GM19468 (cell line): Measurements from ENCODE around the gene EVI2A.
"Not testable (repeated sequence)": the region's sequence is repeated elsewhere in the genome, so short reads cannot be mapped to it uniquely, and the experiment has no call there.

Experiments used
- ATAC-seq: cut with Tn5 transposase; IDR thresholded peaks from one replicate; pipeline ENCODE4 v1.9.1; 2021; ENCODE audit warnings: mild to moderate bottlenecking, moderate library complexity, moderate number of reproducible peaks; ENCODE audit not compliant: unreplicated experiment; ENCODE audit errors: extremely low read depth

EVI2A gene

GRCh38 chr17:31313982-31314781, 7.2 kb downstream of the EVI2A start, which contains the start of gene EVI2B:
Gene EVI2B, minus strand, starts transcription at chr17:31314054. Its CDS starts 8,445 bp downstream, at chr17:31305609.
- ATAC-seq: no peak

DNA sequence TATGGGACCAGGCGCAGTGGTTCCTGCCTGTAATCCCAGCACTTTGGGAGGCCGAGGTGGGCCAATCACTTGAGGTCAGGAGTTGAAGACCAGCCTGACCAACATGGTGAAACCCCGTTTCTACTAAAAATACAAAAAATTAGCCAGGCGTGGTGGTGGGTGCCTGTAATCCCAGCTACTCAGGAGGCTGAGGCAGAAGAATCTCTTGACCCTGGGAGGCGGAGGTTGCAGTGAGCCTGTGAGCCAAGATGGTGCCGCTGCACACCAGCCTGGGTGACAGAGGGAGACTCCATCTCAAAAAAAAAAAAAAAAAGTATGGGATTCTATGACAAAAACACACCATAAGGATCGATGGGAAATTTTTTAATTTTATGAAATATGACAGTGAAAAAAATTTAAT, 9.2 kb downstream of the EVI2A start:
- ATAC-seq: not testable (repeated sequence)

- no peak for ATAC-seq
Measured at GRCh38 chr17:31311526-31311925, 9.9 kb downstream of the EVI2A start.

GRCh38 chr17:31310886-31311285, 10.5 kb downstream of the EVI2A start:
- no peak for ATAC-seq

DNA sequence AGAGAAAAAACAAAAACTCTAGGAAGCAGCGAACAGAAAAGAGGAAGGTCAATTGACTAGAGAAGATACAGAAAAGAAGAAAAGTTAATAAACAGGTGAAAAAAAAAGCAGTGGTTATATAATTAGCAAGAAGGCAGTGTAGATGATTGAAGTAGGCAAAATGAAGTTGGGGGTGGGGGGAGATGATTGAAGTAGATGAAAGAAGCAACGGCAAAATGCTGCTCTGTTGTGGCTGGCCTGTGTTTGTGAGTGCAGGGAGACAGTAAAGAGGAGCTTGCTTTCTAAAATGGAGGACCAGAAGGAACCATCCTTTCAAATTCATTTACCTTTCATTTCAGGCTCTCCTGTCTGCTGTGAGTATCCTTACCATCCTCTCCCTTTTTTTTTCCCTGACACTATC, 11.2 kb downstream of the EVI2A start:
- no peak for ATAC-seq

- ATAC-seq: no peak
Measured at GRCh38 chr17:31309556-31309955, 11.9 kb downstream of the EVI2A start.

DNA sequence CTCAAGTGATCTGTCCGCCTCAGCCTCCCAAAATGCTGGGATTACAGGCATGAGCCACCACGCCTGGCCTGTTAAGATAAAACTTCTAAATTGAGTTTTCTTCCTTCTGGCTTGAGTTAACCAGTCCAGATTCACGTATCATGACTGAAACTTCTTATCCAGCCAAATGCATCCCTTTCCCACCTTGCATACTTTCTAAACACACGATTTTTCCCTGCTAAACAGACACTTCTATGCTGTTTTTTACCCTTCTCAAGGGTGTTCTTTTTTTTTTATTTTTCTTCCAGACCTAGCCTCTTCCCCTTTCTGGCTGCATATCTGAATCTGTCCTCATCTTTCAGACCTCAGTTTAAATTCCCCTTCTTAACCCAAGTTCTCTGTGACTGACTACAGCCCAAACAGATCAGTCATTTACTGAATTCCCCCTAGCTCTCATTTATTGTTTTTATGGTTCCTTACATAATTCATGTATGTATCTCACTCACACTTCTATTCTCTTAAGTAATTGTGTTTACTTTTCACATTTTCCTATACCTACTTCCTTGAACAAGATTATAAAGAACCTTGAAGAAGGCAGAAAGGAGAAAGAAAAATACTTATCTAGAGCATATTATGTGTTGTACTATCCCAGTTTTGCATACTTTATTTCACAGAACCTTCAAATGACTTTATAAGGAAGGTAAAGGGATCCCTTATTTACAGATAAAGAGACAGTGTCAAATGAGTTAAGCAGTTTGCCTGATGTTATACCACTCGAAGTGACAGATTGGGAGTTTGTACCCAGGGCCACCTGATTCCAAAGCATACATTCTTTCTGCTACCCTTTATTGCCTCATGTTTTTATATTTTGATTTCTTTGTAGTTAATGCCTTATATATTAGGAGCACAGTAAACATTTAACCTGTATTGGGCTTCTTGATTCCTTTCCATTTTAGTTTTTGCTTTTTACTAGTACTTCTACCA, 12.8 kb downstream of the EVI2A start:
- ATAC-seq: no peak

DNA sequence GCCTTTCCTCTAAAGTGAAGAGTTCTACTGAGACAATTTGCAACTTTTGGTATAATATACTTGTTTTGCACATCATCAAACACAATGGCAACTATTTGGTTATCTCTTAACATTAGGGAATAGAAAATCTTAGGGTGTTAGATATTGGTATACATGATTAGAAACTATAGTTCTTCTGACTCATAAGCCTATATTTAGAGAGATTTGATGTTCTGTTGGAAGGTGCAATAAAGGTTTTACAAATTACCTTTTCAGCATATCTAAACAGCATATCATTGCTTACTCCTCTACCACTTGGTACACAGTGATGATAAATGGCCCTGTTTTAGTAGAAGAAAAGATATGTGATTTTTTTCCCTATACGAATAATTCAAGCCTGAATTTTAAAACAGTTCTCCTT, 13.8 kb downstream of the EVI2A start:
- no peak for ATAC-seq

GRCh38 chr17:31299624-31300023, 21.8 kb downstream of the EVI2A start:
- no peak for ATAC-seq

DNA sequence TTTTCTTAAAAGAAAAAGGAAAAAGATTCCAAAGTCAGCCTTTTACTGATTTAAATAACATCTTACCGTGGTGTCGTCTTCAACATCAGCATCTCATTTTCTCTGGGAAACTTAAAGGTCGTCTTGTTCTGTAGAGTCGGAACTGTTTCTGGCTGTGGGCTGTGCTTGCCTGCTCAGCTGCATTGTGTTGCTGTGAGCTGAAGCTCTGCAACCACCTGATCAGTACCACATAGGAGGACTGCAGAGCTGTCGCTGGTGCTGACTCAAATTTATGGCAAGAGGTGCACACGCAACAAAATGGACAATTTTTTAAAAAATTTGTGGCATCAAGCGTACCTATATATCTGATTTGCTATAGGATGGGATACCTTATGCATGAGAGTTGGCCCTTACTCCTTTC, 24.3 kb downstream of the EVI2A start, which contains the start of gene OMG:
Gene OMG (minus strand): TSS at position 150 of the 400 bp plus-strand sequence. CDS start 908 bp downstream, outside the sequence.
- no peak for ATAC-seq

DNA sequence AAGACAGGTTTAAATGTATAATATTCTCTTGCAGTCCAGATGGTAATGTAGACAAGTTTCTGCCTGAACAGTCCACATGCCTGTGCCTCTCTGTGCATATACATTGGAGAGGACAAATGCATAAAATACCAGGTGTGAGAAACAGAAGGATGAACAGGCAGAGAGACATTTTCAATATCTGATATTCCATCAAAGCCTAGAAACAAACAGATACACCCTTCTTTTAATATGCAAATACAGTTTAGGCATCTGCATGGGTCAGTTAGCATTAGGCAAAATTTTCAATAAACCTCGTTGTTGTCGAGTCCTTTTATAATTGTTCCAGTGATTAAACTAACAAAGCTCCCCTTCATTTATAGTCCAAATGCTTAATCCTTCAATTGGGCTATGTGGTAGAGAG, 25.3 kb downstream of the EVI2A start:
- ATAC-seq: no peak

DNA sequence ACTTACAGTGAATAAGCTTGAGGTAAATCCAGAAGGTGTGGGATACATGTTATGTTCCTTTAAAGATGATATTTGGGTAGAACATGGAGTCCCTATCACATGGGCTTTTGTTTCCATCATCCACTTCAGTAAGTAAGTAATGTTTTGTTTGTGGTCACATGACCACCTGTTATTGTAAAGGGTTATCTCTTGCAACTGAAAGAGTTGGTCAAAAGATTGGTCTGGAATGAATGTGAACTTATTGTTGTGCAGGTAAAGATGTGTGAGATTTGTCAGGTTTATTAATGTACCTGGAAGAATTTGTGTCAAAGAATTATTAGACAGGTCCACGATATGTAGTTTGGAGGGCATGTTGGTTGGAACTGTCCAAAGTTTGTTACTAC, 25.9 kb downstream of the EVI2A start:
- ATAC-seq: no peak

DNA sequence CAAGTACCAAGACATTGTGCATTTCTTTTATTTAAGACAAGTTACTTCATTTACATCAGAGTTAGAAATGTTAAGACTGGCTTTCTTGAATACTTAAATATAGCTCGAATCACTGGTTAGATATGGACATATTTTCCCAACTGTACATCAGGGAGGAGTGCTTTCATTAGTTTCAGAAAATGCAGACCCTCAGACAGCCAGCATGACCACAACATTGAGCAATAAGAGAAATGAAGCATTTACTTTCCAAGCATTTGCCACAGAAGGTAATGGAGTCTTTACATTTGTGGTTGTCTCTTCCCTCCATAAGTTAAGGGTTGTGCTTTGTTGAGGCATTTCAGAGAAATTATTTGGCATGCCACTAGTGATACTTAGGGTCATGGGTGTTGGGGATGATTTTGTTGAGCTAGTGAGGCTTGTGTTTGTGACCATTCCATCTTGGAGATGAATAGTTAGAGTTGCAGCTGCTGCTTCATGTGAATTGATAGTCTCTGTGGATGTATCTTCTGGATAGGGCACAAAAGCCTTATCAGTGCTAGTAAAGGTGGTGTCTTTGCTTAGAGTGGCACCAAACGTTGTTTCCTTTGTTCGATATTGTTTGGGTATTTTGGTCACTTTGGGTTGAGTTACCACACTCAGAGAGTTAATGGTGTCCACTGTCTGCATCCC, 26.5 kb downstream of the EVI2A start:
- ATAC-seq: no peak

DNA sequence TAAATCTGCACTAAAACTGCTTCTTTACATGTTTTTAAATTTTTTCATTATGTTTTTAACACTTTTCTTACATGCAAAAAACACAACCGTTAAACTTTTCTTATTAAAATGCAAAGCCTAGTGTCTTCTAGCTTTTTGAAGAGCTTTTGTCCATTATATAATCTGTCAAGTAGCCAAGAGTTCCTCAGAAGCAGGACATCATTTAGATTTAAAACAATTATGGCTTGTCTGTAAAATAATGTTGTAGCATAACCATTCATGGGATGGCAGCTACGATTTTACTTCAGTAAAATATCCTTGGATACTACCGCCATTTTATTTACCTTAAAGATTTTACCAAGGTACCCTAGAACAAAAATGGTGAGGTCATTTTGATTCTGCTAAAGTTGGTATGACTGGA, 27.2 kb downstream of the EVI2A start:
- no peak for ATAC-seq

DNA sequence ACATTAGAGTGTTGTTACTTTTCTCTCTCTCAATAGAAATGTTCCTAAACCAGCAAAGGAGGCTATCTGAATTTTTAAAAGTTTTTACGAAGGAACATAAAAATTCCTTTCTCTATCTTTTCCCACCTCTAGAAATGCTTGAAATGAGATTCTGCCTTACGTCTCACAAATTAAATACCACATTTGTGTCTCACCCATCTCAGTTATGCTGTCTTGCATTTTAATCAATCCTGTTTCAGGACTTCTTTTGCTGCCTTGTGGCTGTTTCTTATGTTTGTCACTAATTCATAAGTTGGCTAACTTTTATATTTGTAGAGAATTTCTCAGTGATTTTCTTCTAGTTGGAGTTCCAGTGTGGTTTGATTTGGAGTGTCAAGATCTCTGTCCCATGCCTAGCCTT, 27.8 kb downstream of the EVI2A start:
- no peak for ATAC-seq

GRCh38 chr17:31291820-31292219, 29.6 kb downstream of the EVI2A start:
- no peak for ATAC-seq

DNA sequence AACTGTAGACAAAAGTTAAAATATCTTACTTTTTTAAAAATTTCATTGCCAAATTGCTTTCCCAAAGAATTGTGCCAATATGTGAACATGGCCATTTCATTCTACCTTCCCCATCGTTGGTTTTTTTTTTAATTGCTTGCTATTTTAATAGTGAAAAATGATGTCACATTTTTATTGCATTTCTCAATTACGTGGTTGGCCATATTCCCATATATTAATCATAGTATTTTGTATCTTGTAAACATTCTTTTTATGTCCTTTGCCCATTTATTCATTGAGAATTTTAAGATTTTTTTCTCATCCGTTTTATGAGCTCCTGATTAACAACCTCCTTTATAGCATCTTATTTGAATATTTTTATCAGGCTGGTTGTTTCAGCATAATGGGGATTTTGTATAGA, 31.6 kb downstream of the EVI2A start:
- ATAC-seq: no peak

GRCh38 chr17:31287932-31288331, 33.5 kb downstream of the EVI2A start:
- not testable (repeated sequence) for ATAC-seq

GRCh38 chr17:31286587-31286986, 34.8 kb downstream of the EVI2A start:
- ATAC-seq: no peak

DNA sequence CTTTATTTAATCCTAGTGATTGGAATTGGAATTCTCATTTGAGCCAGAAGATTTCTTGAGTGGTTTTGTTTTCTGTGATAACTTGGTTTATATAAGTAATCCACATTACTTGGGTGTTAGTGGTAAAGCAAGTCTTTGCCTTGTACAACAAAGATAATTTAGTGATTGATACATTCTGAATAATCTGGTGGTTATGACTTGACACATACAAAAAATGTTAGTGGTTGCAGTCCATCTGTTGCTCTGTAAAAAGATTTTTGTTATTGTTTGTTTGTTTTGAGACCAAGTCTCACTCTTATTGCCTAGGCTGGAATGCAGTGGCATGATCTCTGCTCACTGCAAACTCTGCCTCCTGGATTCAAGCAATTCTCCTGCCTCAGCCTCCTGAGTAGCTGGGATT, 37.6 kb downstream of the EVI2A start:
- no peak for ATAC-seq
